PC-3 (cell line): ENCODE data around the gene PIAS1. TPM values are rescaled to one million over a fixed set of nuclear protein-coding genes. Genes with fewer than 3 reads are reported as not detected.

Experiments used
- ATAC-seq: fragments of 200-7000 bp; cut with Tn5 transposase; 2 replicates; pipeline ENCODE4 v1.9.1; 2020; ENCODE audit warnings: mild to moderate bottlenecking, moderate library complexity
- BruUV-seq: library from RNA; stranded (reverse); fragments of 400-500 nt; replicated peaks from 2 replicates; lab custom pipeline; 2021; lab: Mats Ljungman, UMichigan
- CTCF ChIA-PET: fragments of 300-600 bp; sonication (Branson Sonifier 250); formaldehyde crosslinking; loops from one replicate; lab custom pipeline; 2022; ENCODE audit warnings: antibody characterized with exemption; lab: Charles Lee
- POLR2A ChIA-PET: fragments of 300-600 bp; sonication (Branson Sonifier 250); formaldehyde crosslinking; loops from one replicate; lab custom pipeline; 2022; ENCODE audit warnings: antibody characterized with exemption; ENCODE audit not compliant: unreplicated experiment; lab: Charles Lee
- DNase-seq: peaks from one replicate; pipeline ENCODE4 v3.0.0-alpha.2; 2015
- H2AFZ ChIP-seq: fragments of 300-600 bp; sonication (generic); 2 replicates; pipeline ENCODE4 v1.6.0; 2016; ENCODE audit warnings: antibody characterized with exemption, low read length
- H3F3A ChIP-seq: fragments of 300-600 bp; sonication (generic); one replicate; pipeline ENCODE4 v1.6.0; 2017; ENCODE audit warnings: antibody characterized with exemption, low read length, control low read depth, mild to moderate bottlenecking; ENCODE audit not compliant: unreplicated experiment
- H3K27ac ChIP-seq: fragments of 300-600 bp; sonication (generic); 2 replicates; pipeline ENCODE4 v1.5.1; 2016; ENCODE audit warnings: mild to moderate bottlenecking, low read length
- H3K27me3 ChIP-seq: fragments of 300-600 bp; sonication (generic); 2 replicates; pipeline ENCODE4 v1.6.1; 2016; ENCODE audit warnings: low read length, mixed read lengths
- H3K36me3 ChIP-seq: fragments of 300-600 bp; sonication (generic); 2 replicates; pipeline ENCODE4 v1.6.1; 2016; ENCODE audit warnings: low read depth, mixed run types, low read length, mixed read lengths
- H3K4me1 ChIP-seq: fragments of 300-600 bp; sonication (generic); 2 replicates; pipeline ENCODE4 v1.5.1; 2016; ENCODE audit warnings: low read length; ENCODE audit not compliant: insufficient read depth
- H3K4me2 ChIP-seq: fragments of 300-600 bp; sonication (generic); 2 replicates; pipeline ENCODE4 v1.6.0; 2016; ENCODE audit warnings: low read length
- H3K4me3 ChIP-seq: fragments of 300-600 bp; sonication (generic); 2 replicates; pipeline ENCODE4 v1.5.1; 2016; ENCODE audit warnings: mild to moderate bottlenecking, low read length, mixed read lengths
- H3K79me2 ChIP-seq: fragments of 300-600 bp; sonication (generic); 2 replicates; pipeline ENCODE4 v1.6.1; 2017; ENCODE audit warnings: low read length, mixed read lengths
- H3K9ac ChIP-seq: fragments of 300-600 bp; sonication (generic); 2 replicates; pipeline ENCODE4 v1.6.0; 2016; ENCODE audit warnings: mild to moderate bottlenecking, low read length
- H3K9me2 ChIP-seq: fragments of 300-600 bp; sonication (generic); replicated peaks from 2 replicates; pipeline ENCODE4 v1.6.1; 2016; ENCODE audit warnings: mixed run types, low read length, mixed read lengths
- H3K9me3 ChIP-seq: fragments of 300-600 bp; sonication (generic); 2 replicates; pipeline ENCODE4 v1.6.1; 2016; ENCODE audit warnings: low read length, mixed read lengths
- H4K20me1 ChIP-seq: fragments of 300-600 bp; sonication (generic); 2 replicates; pipeline ENCODE4 v1.6.1; 2016; ENCODE audit warnings: low read length, mixed read lengths
- CTCF ChIP-seq: fragments of 300-600 bp; sonication (generic); conservative IDR thresholded peaks from 2 replicates; pipeline ENCODE4 v1.5.1; 2017; ENCODE audit warnings: antibody characterized with exemption, low read depth, mild to moderate bottlenecking, low read length
- EZH2 ChIP-seq: fragments of 300-600 bp; sonication (generic); IDR thresholded peaks from one replicate; pipeline ENCODE4 v1.6.1; 2017; ENCODE audit warnings: antibody characterized with exemption, mild to moderate bottlenecking, low read length; ENCODE audit not compliant: unreplicated experiment
- EZH2phosphoT487 ChIP-seq: fragments of 300-600 bp; sonication (generic); IDR thresholded peaks from 2 replicates; pipeline ENCODE4 v1.6.1; 2018; ENCODE audit warnings: mild to moderate bottlenecking, antibody characterized with exemption, low read length, borderline replicate concordance
- intact Hi-C: fragments of 100-400 bp; cut with micrococcal nuclease; formaldehyde crosslinking; loops from 2 replicates; pipeline ENCODE4 v1.9.0; 2023
- total RNA-seq: library from RNA; depleted of rRNA; stranded (reverse); fragments of >200 nt; gene quantifications from 2 replicates; pipeline ENCODE4 v1.2.3, GENCODE V29; 2014

PIAS1 gene
- total RNA-seq, 1 experiment from 2014 or later = 21.9 TPM

- Histone ChIP-seq H3F3A (no peaks in the 10 kb centered on the region), H3K4me3 (no peak overlapping the region), H4K20me1 (no peaks in the 10 kb centered on the region), H3K4me1 (no peaks in the 10 kb centered on the region), H3K9ac (no peak overlapping the region), H3K4me2 (no peak overlapping the region), H3K79me2 (no peaks in the 10 kb centered on the region), H3K27ac (no peak overlapping the region), H3K9me2 (no peaks in the 10 kb centered on the region), H2AFZ (no peak overlapping the region), H3K9me3 (no peaks in the 10 kb centered on the region), H3K27me3 (no peaks in the 10 kb centered on the region), H3K36me3 (no peaks in the 10 kb centered on the region)
- ChIA-PET POLR2A (no interaction called here), CTCF (no interaction called here)
- ATAC-seq (no peak), DNase-seq (no peak)
- BruUV-seq = no TSS peak
- TF ChIP-seq EZH2phosphoT487 (no peak), CTCF (no peak), EZH2 (no peak)
- intact Hi-C loops = no loop called here
Measured at GRCh38 chr15:68020685-68021084, 33.4 kb upstream of the PIAS1 start.

GRCh38 chr15:68022061-68022460, 32.1 kb upstream of the PIAS1 start:
- ATAC-seq (no peak), DNase-seq (no peak)
- intact Hi-C loops = no loop called here
- Histone ChIP-seq H3K36me3 (no peaks in the 10 kb centered on the region), H3K9ac (no peak overlapping the region), H2AFZ (no peak overlapping the region), H3K9me3 (no peaks in the 10 kb centered on the region), H3F3A (no peaks in the 10 kb centered on the region), H3K27me3 (no peaks in the 10 kb centered on the region), H3K79me2 (no peaks in the 10 kb centered on the region), H3K9me2 (no peaks in the 10 kb centered on the region), H3K27ac (no peak overlapping the region), H4K20me1 (no peaks in the 10 kb centered on the region), H3K4me1 (no peaks in the 10 kb centered on the region), H3K4me3 (no peak overlapping the region), H3K4me2 (no peak overlapping the region)
- TF ChIP-seq EZH2 = no peak
- no peak for TF ChIP-seq EZH2phosphoT487
- TF ChIP-seq CTCF = no peak
- POLR2A ChIA-PET = no interaction called here
- no TSS peak for BruUV-seq
- CTCF ChIA-PET = no interaction called here

- Histone ChIP-seq H3K4me2 (no peak overlapping the region), H3K27ac (no peak overlapping the region), H2AFZ (no peak overlapping the region), H3K27me3 (no peaks in the 10 kb centered on the region), H3K9ac (no peak overlapping the region), H3K9me2 (no peaks in the 10 kb centered on the region), H3K9me3 (no peaks in the 10 kb centered on the region), H3F3A (no peaks in the 10 kb centered on the region), H4K20me1 (no peaks in the 10 kb centered on the region), H3K36me3 (no peaks in the 10 kb centered on the region), H3K79me2 (no peaks in the 10 kb centered on the region), H3K4me1 (no peaks in the 10 kb centered on the region), H3K4me3 (no peak overlapping the region)
- no peak for ATAC-seq
- BruUV-seq = no TSS peak
- no peak for TF ChIP-seq EZH2phosphoT487
- TF ChIP-seq CTCF = no peak
- no peak for TF ChIP-seq EZH2
- no peak for DNase-seq
- ChIA-PET CTCF (no interaction called here), POLR2A (no interaction called here)
- intact Hi-C loops = no loop called here
Measured at GRCh38 chr15:68023307-68024101, 30.6 kb upstream of the PIAS1 start.
